Retina (tissue), 1 donor: ENCODE measurements around the gene RGS9.
"Not testable (repeated sequence)": the region's sequence is repeated elsewhere in the genome, so short reads cannot be mapped to it uniquely, and the experiment has no call there.

Source experiments
- DNase-seq: peaks from one replicate; pipeline ENCODE4 v3.0.0-alpha.2; 2016

RGS9 gene

GRCh38 chr17:65137021-65137939 is at the start of gene RGS9:
Gene RGS9, plus strand, starts transcription at chr17:65137370. Its CDS starts 171 bp downstream, at chr17:65137541.
- DNase-seq = peak; percentile 93

GRCh38 chr17:65088621-65089360 is 48.4 kb upstream of the RGS9 start:
- no peak for DNase-seq

GRCh38 chr17:65092262-65092661 is 44.9 kb upstream of the RGS9 start:
- no peak for DNase-seq

GRCh38 chr17:65092721-65093356 is 44.3 kb upstream of the RGS9 start:
- not testable (repeated sequence) for DNase-seq

- no peak for DNase-seq
Observed at GRCh38 chr17:65093930-65094329, 43.2 kb upstream of the RGS9 start.

- DNase-seq = no peak
Observed at GRCh38 chr17:65095465-65095864, 41.7 kb upstream of the RGS9 start.

GRCh38 chr17:65096382-65096781 is 40.8 kb upstream of the RGS9 start:
- DNase-seq = not testable (repeated sequence)

GRCh38 chr17:65097110-65097509 is 40.1 kb upstream of the RGS9 start:
- no peak for DNase-seq

- no peak for DNase-seq
Observed at GRCh38 chr17:65099475-65099874, 37.7 kb upstream of the RGS9 start.

GRCh38 chr17:65099941-65100315 is 37.2 kb upstream of the RGS9 start:
- peak; percentile 9 for DNase-seq

- DNase-seq = peak; percentile 89
Observed at GRCh38 chr17:65100316-65101140, 36.6 kb upstream of the RGS9 start.

- no peak for DNase-seq
Observed at GRCh38 chr17:65101371-65101770, 35.8 kb upstream of the RGS9 start.

GRCh38 chr17:65102235-65102634 is 34.9 kb upstream of the RGS9 start:
- DNase-seq = no peak

GRCh38 chr17:65102788-65103187 is 34.4 kb upstream of the RGS9 start:
- DNase-seq = no peak

GRCh38 chr17:65103431-65103830 is 33.7 kb upstream of the RGS9 start:
- DNase-seq = no peak

- DNase-seq = no peak
Observed at GRCh38 chr17:65103896-65104295, 33.3 kb upstream of the RGS9 start.

GRCh38 chr17:65104541-65104940 is 32.6 kb upstream of the RGS9 start:
- DNase-seq = no peak

GRCh38 chr17:65104973-65105372 is 32.2 kb upstream of the RGS9 start:
- no peak for DNase-seq

GRCh38 chr17:65108152-65108551 is 29.0 kb upstream of the RGS9 start:
- no peak for DNase-seq

GRCh38 chr17:65109543-65109942 is 27.6 kb upstream of the RGS9 start:
- DNase-seq = no peak

GRCh38 chr17:65109990-65110680 is 27.0 kb upstream of the RGS9 start:
- no peak for DNase-seq

GRCh38 chr17:65115839-65116238 is 21.3 kb upstream of the RGS9 start:
- DNase-seq = no peak
